HUDEP-2 (cell line): Measurements from ENCODE around the gene FDXR.
"Not testable (repeated sequence)": the region's sequence is repeated elsewhere in the genome, so short reads cannot be mapped to it uniquely, and the experiment has no call there.

Experiments used
- DNase-seq, 76 experiments: peaks; one replicate each; lab custom pipeline; 2025; ENCODE audit not compliant: unreplicated experiment in 76 of 76; lab: John Stamatoyannopoulos, UW

FDXR gene

GRCh38 chr17:74872313-74873036, at the start of gene FDXR:
Gene FDXR, minus strand, starts transcription at chr17:74872994. Its CDS starts 50 bp downstream, at chr17:74872944.
- DNase-seq: peak in 2 of 76 experiments; percentile 32 to 35

GRCh38 chr17:74922172-74922571, 49.4 kb upstream of the FDXR start:
- DNase-seq: no peak

GRCh38 chr17:74921769-74922168, 49.0 kb upstream of the FDXR start:
- DNase-seq: no peak

- DNase-seq: no peak
These were observed 48.4 kb upstream of the FDXR start for GRCh38 chr17:74921026-74921681.

GRCh38 chr17:74920642-74921025, 47.8 kb upstream of the FDXR start:
- DNase-seq: no peak

- DNase-seq: no peak
These were observed 47.5 kb upstream of the FDXR start for GRCh38 chr17:74920306-74920620.

GRCh38 chr17:74919440-74920305, 46.9 kb upstream of the FDXR start:
- peak in 39 of 76 experiments; percentile 4 to 57 (median 33) for DNase-seq

GRCh38 chr17:74918906-74919305, 46.1 kb upstream of the FDXR start:
- DNase-seq: no peak

GRCh38 chr17:74917430-74917829, 44.6 kb upstream of the FDXR start:
- DNase-seq: no peak

- DNase-seq: no peak
These were observed 44.0 kb upstream of the FDXR start for GRCh38 chr17:74916851-74917199.

- DNase-seq: no peak
These were observed 43.5 kb upstream of the FDXR start for GRCh38 chr17:74916136-74916850.

GRCh38 chr17:74911423-74911822, 38.6 kb upstream of the FDXR start:
- not testable (repeated sequence) for DNase-seq

GRCh38 chr17:74909097-74909496, 36.3 kb upstream of the FDXR start:
- DNase-seq: not testable (repeated sequence)

- no peak for DNase-seq
These were observed 34.2 kb upstream of the FDXR start for GRCh38 chr17:74907012-74907411.

GRCh38 chr17:74906214-74906793, 33.5 kb upstream of the FDXR start:
- DNase-seq: peak in 5 of 76 experiments; percentile 4 to 24 (median 11)

GRCh38 chr17:74904687-74905409, 32.1 kb upstream of the FDXR start:
- DNase-seq: no peak

- DNase-seq: no peak
These were observed 30.9 kb upstream of the FDXR start for GRCh38 chr17:74903671-74904070.

GRCh38 chr17:74903034-74903433, 30.2 kb upstream of the FDXR start:
- DNase-seq: no peak

- no peak for DNase-seq
These were observed 28.8 kb upstream of the FDXR start for GRCh38 chr17:74901353-74902135.
